GM23248 (cell line): Measurements from ENCODE around the gene SLC8A1. TPM values are rescaled to one million over a fixed set of nuclear protein-coding genes. Genes with fewer than 3 reads are reported as not detected.

Experiments
- DNase-seq: peaks from one replicate; pipeline ENCODE4 v3.0.0-alpha.2; 2015
- H2AFZ ChIP-seq: fragments of 200-600 bp; sonication (generic); 2 replicates; pipeline ENCODE4 v1.6.1; 2016; ENCODE audit warnings: antibody characterized with exemption
- H3F3A ChIP-seq: fragments of 200-600 bp; sonication (generic); 2 replicates; pipeline ENCODE4 v1.6.1; 2016; ENCODE audit warnings: mild to moderate bottlenecking, antibody characterized with exemption, mixed run types; ENCODE audit not compliant: insufficient read depth
- H3K27ac ChIP-seq: fragments of 200-600 bp; sonication (generic); 2 replicates; pipeline ENCODE4 v1.5.1; 2016; ENCODE audit warnings: mild to moderate bottlenecking
- H3K27me3 ChIP-seq: fragments of 200-600 bp; sonication (generic); replicated peaks from 2 replicates; pipeline ENCODE4 v1.6.1; 2016; ENCODE audit warnings: mild to moderate bottlenecking; ENCODE audit not compliant: insufficient read depth
- H3K36me3 ChIP-seq: fragments of 200-600 bp; sonication (generic); 2 replicates; pipeline ENCODE4 v1.6.1; 2016; ENCODE audit warnings: low read depth, mild to moderate bottlenecking
- H3K4me1 ChIP-seq: fragments of 200-600 bp; sonication (generic); 2 replicates; pipeline ENCODE4 v1.6.1; 2016; ENCODE audit warnings: mild to moderate bottlenecking; ENCODE audit not compliant: insufficient read depth
- H3K4me2 ChIP-seq: fragments of 200-600 bp; sonication (generic); one replicate; pipeline ENCODE4 v1.6.1; 2016; ENCODE audit warnings: mild to moderate bottlenecking; ENCODE audit not compliant: unreplicated experiment
- H3K4me3 ChIP-seq: fragments of 200-600 bp; sonication (generic); 2 replicates; pipeline ENCODE4 v1.5.1; 2016; ENCODE audit warnings: mild to moderate bottlenecking
- H3K79me2 ChIP-seq: fragments of 200-600 bp; sonication (generic); 2 replicates; pipeline ENCODE4 v1.6.1; 2016; ENCODE audit warnings: mild to moderate bottlenecking; ENCODE audit not compliant: insufficient read depth
- H3K9ac ChIP-seq: fragments of 200-600 bp; sonication (generic); 2 replicates; pipeline ENCODE4 v1.6.1; 2016; ENCODE audit warnings: mild to moderate bottlenecking
- H3K9me2 ChIP-seq: fragments of 200-600 bp; sonication (generic); 2 replicates; pipeline ENCODE4 v1.6.1; 2016; ENCODE audit warnings: mixed run types, mild to moderate bottlenecking, moderate library complexity; ENCODE audit not compliant: insufficient read depth
- H3K9me3 ChIP-seq: fragments of 200-600 bp; sonication (generic); one replicate; pipeline ENCODE4 v1.6.1; 2017; ENCODE audit warnings: low read depth
- H4K20me1 ChIP-seq: fragments of 200-600 bp; sonication (generic); 2 replicates; pipeline ENCODE4 v1.6.0; 2016; ENCODE audit not compliant: insufficient read depth
- EZH2 ChIP-seq: fragments of 200-600 bp; sonication (generic); IDR thresholded peaks from 2 replicates; pipeline ENCODE4 v1.6.1; 2018; ENCODE audit warnings: antibody characterized with exemption, mild to moderate bottlenecking; ENCODE audit not compliant: insufficient read depth, poor library complexity, severe bottlenecking
- EZH2phosphoT487 ChIP-seq: fragments of 200-600 bp; sonication (generic); IDR thresholded peaks from 2 replicates; pipeline ENCODE4 v1.6.1; 2018; ENCODE audit warnings: antibody characterized with exemption, moderate library complexity, mild to moderate bottlenecking, low read depth; ENCODE audit not compliant: insufficient read depth
- WGBS, 2 experiments: methylation state at CpG; one replicate each; pipeline ENCODE4 v1.1.6; 2015 to 2017; ENCODE audit warnings: low lambda C conversion rate in 2 of 2, low coverage in 1 of 2; ENCODE audit errors: missing lambda C conversion rate in 2 of 2; 5-methylcytosine and 5-hydroxymethylcytosine counted together
- in situ Hi-C: fragments of 300-500 bp; cut with MboI; formaldehyde crosslinking; loops from 2 replicates; pipeline ENCODE4 v1.15.0; 2020
- polyA plus RNA-seq: library from polyadenylated mRNA; unstranded; fragments of >200 nt; fragmentation: Nextera tagmentation; extraction: Ambion mirVana; gene quantifications from 2 replicates; pipeline ENCODE4 v1.2.1, GENCODE V29; 2016
- total RNA-seq: library from RNA; depleted of rRNA; stranded (reverse); fragments of >200 nt; shearing (Covaris generic); gene quantifications from 2 replicates; pipeline ENCODE4 v1.2.3, GENCODE V29; 2014

The SLC8A1 gene
- total and polyA plus RNA-seq, 2 experiments from 2014 or later = 13.8 to 83.4 TPM

DNA sequence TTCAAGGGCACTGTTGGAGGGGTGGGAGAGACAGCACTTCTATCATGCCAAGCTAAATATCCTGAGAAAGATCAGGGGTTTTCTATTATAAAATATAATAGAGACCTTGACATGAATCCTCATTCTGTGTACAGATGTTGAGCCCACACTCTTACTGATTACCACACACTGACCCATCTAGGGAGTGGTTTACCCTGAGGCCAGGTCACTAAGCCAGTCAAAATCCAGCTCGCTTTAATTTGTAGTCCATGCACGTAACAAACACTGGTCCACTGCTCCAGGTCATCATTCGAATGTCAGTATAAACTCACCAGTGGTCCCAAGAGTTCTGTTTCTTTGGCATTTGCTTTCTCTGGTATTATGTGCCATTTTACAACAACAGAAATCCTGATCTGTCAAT is 96.4 kb downstream of the SLC8A1 start:
- no peak overlapping the region for H3K27ac ChIP-seq
- H3K36me3 ChIP-seq = no peaks in the 10 kb centered on the region
- in situ Hi-C loops = no loop called here
- no peaks in the 10 kb centered on the region for H3K9me3 ChIP-seq
- peaks cover 53% of the 10 kb centered on the region for H3K79me2 ChIP-seq
- no peaks in the 10 kb centered on the region for H3K9me2 ChIP-seq
- H3K27me3 ChIP-seq = no peaks in the 10 kb centered on the region
- H4K20me1 ChIP-seq = no peaks in the 10 kb centered on the region
- no peak overlapping the region for H2AFZ ChIP-seq
- peaks cover 33% of the 10 kb centered on the region for H3K4me1 ChIP-seq
- 76 to 86% methylated on average over 3 of the region's 3 CpGs for WGBS, 2 experiments
- H3K4me3 ChIP-seq = no peak overlapping the region
- peaks cover 28% of the 10 kb centered on the region for H3F3A ChIP-seq
- no peak for DNase-seq
- no peak overlapping the region for H3K9ac ChIP-seq
- H3K4me2 ChIP-seq = no peak overlapping the region
- TF ChIP-seq EZH2phosphoT487 = no peak
- no peak for TF ChIP-seq EZH2

GRCh38 chr2:40353231-40353630 is 98.7 kb downstream of the SLC8A1 start:
- no peak overlapping the region for H3K4me3 ChIP-seq
- H3K36me3 ChIP-seq = no peaks in the 10 kb centered on the region
- H3K9ac ChIP-seq = no peak overlapping the region
- H3K27ac ChIP-seq = peak overlapping the region; percentile 46
- H3K27me3 ChIP-seq = no peaks in the 10 kb centered on the region
- peak; percentile 60 for DNase-seq
- H3K9me3 ChIP-seq = no peaks in the 10 kb centered on the region
- H3K79me2 ChIP-seq = peaks cover 52% of the 10 kb centered on the region
- peak overlapping the region; percentile 17 for H2AFZ ChIP-seq
- WGBS, 2 experiments = 24% methylated on average over 5 of the region's 5 CpGs
- H3K4me2 ChIP-seq = peak overlapping the region; percentile 62
- H3K4me1 ChIP-seq = peaks cover 49% of the 10 kb centered on the region
- no peaks in the 10 kb centered on the region for H3K9me2 ChIP-seq
- H4K20me1 ChIP-seq = no peaks in the 10 kb centered on the region
- in situ Hi-C loops = no loop called here
- no peak for TF ChIP-seq EZH2phosphoT487
- TF ChIP-seq EZH2 = no peak
- H3F3A ChIP-seq = peaks cover 40% of the 10 kb centered on the region

DNA sequence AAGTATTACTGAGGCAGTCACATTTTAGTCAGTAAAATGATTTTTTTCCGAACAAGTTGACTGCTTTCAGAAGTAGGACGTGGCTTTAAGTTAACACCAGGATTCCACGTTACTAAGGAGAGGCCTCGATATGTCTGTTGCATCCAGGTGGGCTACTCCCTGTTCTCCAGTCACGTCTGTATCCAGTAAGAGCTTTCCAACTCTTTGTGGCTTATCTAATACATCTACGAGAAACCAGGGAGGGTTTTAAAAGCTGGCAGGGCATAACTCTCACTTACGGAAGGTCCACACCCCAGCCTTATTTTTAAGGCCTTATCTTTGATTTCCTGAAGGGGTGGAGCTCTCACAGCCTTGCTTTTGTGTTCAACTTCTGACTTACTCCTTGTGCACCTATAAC is 99.2 kb downstream of the SLC8A1 start:
- no peak for DNase-seq
- H3K4me1 ChIP-seq = peaks cover 52% of the 10 kb centered on the region
- peak overlapping the region; percentile 17 for H2AFZ ChIP-seq
- H3K9me2 ChIP-seq = no peaks in the 10 kb centered on the region
- H3K27ac ChIP-seq = peak overlapping the region; percentile 46
- no peak overlapping the region for H3K9ac ChIP-seq
- H3F3A ChIP-seq = peaks cover 45% of the 10 kb centered on the region
- H3K27me3 ChIP-seq = no peaks in the 10 kb centered on the region
- peak overlapping the region; percentile 62 for H3K4me2 ChIP-seq
- WGBS, 2 experiments = 60 to 65% methylated on average over 7 of the region's 7 CpGs
- TF ChIP-seq EZH2phosphoT487 (no peak), EZH2 (no peak)
- no peaks in the 10 kb centered on the region for H4K20me1 ChIP-seq
- H3K79me2 ChIP-seq = peaks cover 50% of the 10 kb centered on the region
- in situ Hi-C loops = no loop called here
- H3K9me3 ChIP-seq = no peaks in the 10 kb centered on the region
- H3K4me3 ChIP-seq = no peak overlapping the region
- no peaks in the 10 kb centered on the region for H3K36me3 ChIP-seq

- H3K27ac ChIP-seq = peak overlapping the region; percentile 46
- H2AFZ ChIP-seq = 0 out of 2 replicates have a peak overlapping the region, but pooled peaks have one; percentile 1
- H3K9ac ChIP-seq = no peak overlapping the region
- H3K27me3 ChIP-seq = no peaks in the 10 kb centered on the region
- in situ Hi-C loops = no loop called here
- H3K79me2 ChIP-seq = peaks cover 50% of the 10 kb centered on the region
- TF ChIP-seq EZH2 (no peak), EZH2phosphoT487 (no peak)
- no peak overlapping the region for H3K4me3 ChIP-seq
- peaks cover 53% of the 10 kb centered on the region for H3K4me1 ChIP-seq
- no peaks in the 10 kb centered on the region for H3K9me3 ChIP-seq
- H4K20me1 ChIP-seq = no peaks in the 10 kb centered on the region
- DNase-seq = peak; percentile 73
- no peaks in the 10 kb centered on the region for H3K9me2 ChIP-seq
- peaks cover 51% of the 10 kb centered on the region for H3F3A ChIP-seq
- no peaks in the 10 kb centered on the region for H3K36me3 ChIP-seq
- peak overlapping the region; percentile 62 for H3K4me2 ChIP-seq
- WGBS, 2 experiments = 53 to 55% methylated on average over 4 of the region's 4 CpGs
Observed at GRCh38 chr2:40352041-40352702, 99.7 kb downstream of the SLC8A1 start.
